ENCODE measurements around the gene CYB561A3.
A peak's percentile ranks its signal among the peaks of the same experiment; 100 is the strongest.
"Not testable (repeated sequence)": the region's sequence is repeated elsewhere in the genome, so short reads cannot be mapped to it uniquely, and the experiment has no call there.

The CYB561A3 gene

GRCh38 chr11:61384271-61385242 lies 22.9 kb upstream of the CYB561A3 start:
- H3K4me3 ChIP-seq (ENCODE audit: low read depth, low read length): no peak overlapping the region
- ChIA-PET POLR2A (interaction anchor here (0.7 kb wide), 2 partner anchors 46 to 48 kb away, joined by 3 to 5 read pairs; no protein-coding TSS in a partner anchor), CTCF (interaction anchor here (1.0 to 25.4 kb wide), 20 partner anchors 9 to 415 kb away, joined by 3 to 926 read pairs (median 8); partner anchors contain the start of genes CYB561A3, DDB1, TKFC and TMEM138)
- TF ChIP-seq CTCF (IDR thresholded peaks at IDR 0.05; ENCODE audit: insufficient read depth, low read length, missing control alignments): peak; percentile 32
- no peak for DNase-seq (ENCODE audit: low read depth, low spot score)

GRCh38 chr11:61383859-61384258 lies 22.2 kb upstream of the CYB561A3 start:
- ChIA-PET POLR2A (interaction anchor here (0.7 kb wide), 1 partner anchor 46 kb away, joined by 3 read pairs; no protein-coding TSS in a partner anchor), CTCF (interaction anchor here (1.2 to 25.4 kb wide), 10 partner anchors 9 to 130 kb away, joined by 3 to 926 read pairs (median 36); partner anchors contain the start of genes CYB561A3, DDB1, TKFC and TMEM138)
- H3K4me3 ChIP-seq (ENCODE audit: low read depth, low read length); DNase-seq (ENCODE audit: low read depth, low spot score): not testable (repeated sequence)

GRCh38 chr11:61380884-61381283 lies 19.2 kb upstream of the CYB561A3 start:
- no peak for TF ChIP-seq CTCF (IDR thresholded peaks at IDR 0.05; ENCODE audit: insufficient read depth, low read length, missing control alignments)
- DNase-seq (ENCODE audit: low read depth, low spot score): no peak
- CTCF ChIA-PET: interaction anchor here (0.7 to 25.4 kb wide), 5 partner anchors 18 to 127 kb away, joined by 3 to 926 read pairs (median 150); partner anchors contain the start of genes CYB561A3, DDB1, TKFC and TMEM138
- H3K4me3 ChIP-seq (ENCODE audit: low read depth, low read length): no peak overlapping the region
- POLR2A ChIA-PET: interaction anchor here (0.7 to 2.6 kb wide), 2 partner anchors 19 to 47 kb away, joined by 6 to 9 read pairs; partner anchors contain the start of genes CYB561A3 and TMEM138

- DNase-seq (ENCODE audit: low read depth, low spot score): peak; percentile 92
- ChIA-PET CTCF (interaction anchor here (1.1 to 25.4 kb wide), 4 partner anchors 13 to 51 kb away, joined by 3 to 926 read pairs (median 124); partner anchors contain the start of genes CYB561A3, DDB1, TKFC and TMEM138), POLR2A (interaction anchor here (0.8 to 2.0 kb wide), 6 partner anchors 14 to 51 kb away, joined by 3 to 20 read pairs (median 4); partner anchors contain the start of genes CYB561A3, TMEM138 and TMEM216)
- no peak for TF ChIP-seq CTCF (IDR thresholded peaks at IDR 0.05; ENCODE audit: insufficient read depth, low read length, missing control alignments)
- H3K4me3 ChIP-seq (ENCODE audit: low read depth, low read length): no peak overlapping the region
Observed at GRCh38 chr11:61378713-61379313, 17.1 kb upstream of the CYB561A3 start.

- CTCF ChIA-PET: interaction anchor here (0.6 to 25.4 kb wide), 3 partner anchors 10 to 40 kb away, joined by 3 to 926 read pairs (median 10); partner anchors contain the start of genes DDB1, TKFC and TMEM216
- H3K4me3 ChIP-seq (ENCODE audit: low read depth, low read length): no peak overlapping the region
- POLR2A ChIA-PET: interaction anchor here (2.0 kb wide), 1 partner anchor 16 kb away, joined by 20 read pairs; the partner anchor contains the start of genes CYB561A3 and TMEM138
- TF ChIP-seq CTCF (IDR thresholded peaks at IDR 0.05; ENCODE audit: insufficient read depth, low read length, missing control alignments): no peak
- DNase-seq (ENCODE audit: low read depth, low spot score): no peak
Observed at GRCh38 chr11:61377461-61378160, 15.9 kb upstream of the CYB561A3 start.

GRCh38 chr11:61375761-61376108 lies 14.1 kb upstream of the CYB561A3 start:
- CTCF ChIA-PET: interaction anchor here (0.7 to 25.4 kb wide), 6 partner anchors 9 to 48 kb away, joined by 3 to 926 read pairs (median 4); partner anchors contain the start of genes DDB1 and TKFC
- POLR2A ChIA-PET: no interaction called here

More at GRCh38 chr11:61375761-61376108, 14.1 kb upstream of the CYB561A3 start:
- no peak for TF ChIP-seq CTCF (IDR thresholded peaks at IDR 0.05; ENCODE audit: insufficient read depth, low read length, missing control alignments)
- no peak for DNase-seq (ENCODE audit: low read depth, low spot score)
- no peak overlapping the region for H3K4me3 ChIP-seq (ENCODE audit: low read depth, low read length)

Data from AG04449 (cell line).